WTC11 (cell line): ENCODE data around the gene SRSF3. TPM values are rescaled to one million over a fixed set of nuclear protein-coding genes. Genes with fewer than 3 reads are reported as not detected.
A peak's percentile ranks its signal among the peaks of the same experiment; 100 is the strongest.

Experiments
- ATAC-seq: fragments of 200-7000 bp; cut with Tn5 transposase; 2 replicates; pipeline ENCODE4 v1.10.0; 2021; ENCODE audit warnings: mild to moderate bottlenecking, moderate library complexity
- CTCF ChIA-PET: fragments of 300-600 bp; sonication (Branson Sonifier 250); formaldehyde crosslinking; loops from one replicate; lab custom pipeline; 2021; ENCODE audit warnings: antibody characterized with exemption; lab: Charles Lee
- POLR2A ChIA-PET: fragments of 350-600 bp; sonication (Branson Sonifier 250); formaldehyde crosslinking; loops from one replicate; lab custom pipeline; 2021; ENCODE audit warnings: antibody characterized with exemption; lab: Charles Lee
- DNase-seq: peaks from one replicate; pipeline ENCODE4 v3.0.0; 2021; ENCODE audit warnings: low spot score
- H3K27ac Mint-ChIP-seq: 2 replicates; pipeline ENCODE4 v1.8.0; 2021; ENCODE audit warnings: mixed read lengths
- H3K27me3 Mint-ChIP-seq: 2 replicates; pipeline ENCODE4 v1.8.0; 2021; ENCODE audit warnings: low read depth, mild to moderate bottlenecking, moderate library complexity, mixed read lengths
- H3K36me3 Mint-ChIP-seq: 2 replicates; pipeline ENCODE4 v1.8.0; 2021; ENCODE audit warnings: mixed read lengths
- H3K4me1 Mint-ChIP-seq: 2 replicates; pipeline ENCODE4 v1.8.0; 2022; ENCODE audit warnings: mixed read lengths
- H3K4me3 Mint-ChIP-seq: 2 replicates; pipeline ENCODE4 v1.8.0; 2021; ENCODE audit warnings: mild to moderate bottlenecking, moderate library complexity, mixed read lengths
- H3K9me3 Mint-ChIP-seq: 2 replicates; pipeline ENCODE4 v1.8.0; 2021; ENCODE audit warnings: mixed read lengths
- ATF1 ChIP-seq: sonication (generic); formaldehyde crosslinking; IDR thresholded peaks from 2 replicates; pipeline ENCODE4 v1.8.1; 2023; ENCODE audit warnings: mild to moderate bottlenecking, moderate library complexity, missing genetic modification reagents
- ESRRA ChIP-seq: sonication (generic); formaldehyde crosslinking; IDR thresholded peaks from 2 replicates; pipeline ENCODE4 v1.8.1; 2022; ENCODE audit warnings: mild to moderate bottlenecking, missing genetic modification reagents, borderline replicate concordance
- FOXJ3 ChIP-seq: sonication (generic); formaldehyde crosslinking; IDR thresholded peaks from 2 replicates; pipeline ENCODE4 v1.9.0; 2021; ENCODE audit warnings: missing genetic modification reagents, mild to moderate bottlenecking, borderline replicate concordance
- IRF2 ChIP-seq: sonication (generic); formaldehyde crosslinking; IDR thresholded peaks from 2 replicates; pipeline ENCODE4 v1.8.0; 2022; ENCODE audit warnings: low read depth, missing genetic modification reagents, borderline replicate concordance
- NFE2L1 ChIP-seq: sonication (generic); formaldehyde crosslinking; IDR thresholded peaks from 2 replicates; pipeline ENCODE4 v1.8.1; 2023; ENCODE audit warnings: missing genetic modification reagents
- OVOL2 ChIP-seq: fragments of 250-450 bp; sonication (Bioruptor Pico); IDR thresholded peaks from 2 replicates; pipeline ENCODE4 v1.9.0; 2021; ENCODE audit warnings: mild to moderate bottlenecking, borderline replicate concordance
- SOX15 ChIP-seq: fragments of 250-450 bp; sonication (Bioruptor Pico); IDR thresholded peaks from 2 replicates; pipeline ENCODE4 v1.9.0; 2021; ENCODE audit warnings: mild to moderate bottlenecking
- TCF7 ChIP-seq: sonication (generic); formaldehyde crosslinking; IDR thresholded peaks from 2 replicates; pipeline ENCODE4 v1.8.0; 2022; ENCODE audit warnings: mild to moderate bottlenecking, low read depth, missing genetic modification reagents, moderate library complexity
- TP53 ChIP-seq: sonication (generic); formaldehyde crosslinking; IDR thresholded peaks from 2 replicates; pipeline ENCODE4 v1.8.1; 2023; ENCODE audit warnings: mild to moderate bottlenecking, missing genetic modification reagents
- ZNF138 ChIP-seq: sonication (generic); formaldehyde crosslinking; conservative IDR thresholded peaks from 2 replicates; pipeline ENCODE4 v1.8.1; 2022; ENCODE audit warnings: mild to moderate bottlenecking, moderate library complexity, missing genetic modification reagents
- ZNF219 ChIP-seq: sonication (generic); formaldehyde crosslinking; IDR thresholded peaks from 2 replicates; pipeline ENCODE4 v1.8.0; 2023; ENCODE audit warnings: missing genetic modification reagents, mild to moderate bottlenecking, borderline replicate concordance
- ZNF317 ChIP-seq: sonication (generic); formaldehyde crosslinking; IDR thresholded peaks from 2 replicates; pipeline ENCODE4 v1.8.1; 2023; ENCODE audit warnings: low read depth, mild to moderate bottlenecking, moderate library complexity, missing genetic modification reagents, borderline replicate concordance
- ZNF396 ChIP-seq: fragments of 250-450 bp; sonication (Bioruptor Pico); IDR thresholded peaks from 2 replicates; pipeline ENCODE4 v1.8.0; 2021; ENCODE audit warnings: mild to moderate bottlenecking, moderate library complexity, borderline replicate concordance
- ZNF423 ChIP-seq: fragments of 250-450 bp; sonication (Bioruptor Pico); IDR thresholded peaks from 2 replicates; pipeline ENCODE4 v2.1.2; 2022; ENCODE audit warnings: mild to moderate bottlenecking, moderate library complexity
- total RNA-seq: library from RNA; stranded (reverse); gene quantifications from 3 replicates; pipeline ENCODE4 v1.2.3, GENCODE V29; 2021
- TF ChIP-seq, protein P1 (sequence below): fragments of 200-600 bp; IDR thresholded peaks from 2 replicates; pipeline ENCODE4 v1.8.0; 2022; ENCODE audit warnings: antibody characterized with exemption
- TF ChIP-seq, protein P2 (sequence below): sonication (generic); formaldehyde crosslinking; IDR thresholded peaks from 2 replicates; pipeline ENCODE4 v1.8.1; 2023; ENCODE audit warnings: mild to moderate bottlenecking, missing genetic modification reagents, borderline replicate concordance
- TF ChIP-seq, protein P3 (sequence below): sonication (generic); formaldehyde crosslinking; IDR thresholded peaks from 2 replicates; pipeline ENCODE4 v1.8.1; 2023; ENCODE audit warnings: mild to moderate bottlenecking, missing genetic modification reagents, moderate library complexity
- TF ChIP-seq, protein P4 (sequence below): sonication (generic); formaldehyde crosslinking; IDR thresholded peaks from 2 replicates; pipeline ENCODE4 v1.8.1; 2023; ENCODE audit warnings: mild to moderate bottlenecking, missing genetic modification reagents
- TF ChIP-seq, protein P5 (sequence below): sonication (generic); formaldehyde crosslinking; IDR thresholded peaks from 2 replicates; pipeline ENCODE4 v1.8.1; 2022; ENCODE audit warnings: missing genetic modification reagents, borderline replicate concordance
- TF ChIP-seq, protein P6 (sequence below): sonication (generic); formaldehyde crosslinking; IDR thresholded peaks from 2 replicates; pipeline ENCODE4 v1.8.1; 2023; ENCODE audit warnings: mild to moderate bottlenecking, moderate library complexity, missing genetic modification reagents

Gene SRSF3
- total RNA-seq, 1 experiment from 2014 or later: 554 TPM

DNA sequence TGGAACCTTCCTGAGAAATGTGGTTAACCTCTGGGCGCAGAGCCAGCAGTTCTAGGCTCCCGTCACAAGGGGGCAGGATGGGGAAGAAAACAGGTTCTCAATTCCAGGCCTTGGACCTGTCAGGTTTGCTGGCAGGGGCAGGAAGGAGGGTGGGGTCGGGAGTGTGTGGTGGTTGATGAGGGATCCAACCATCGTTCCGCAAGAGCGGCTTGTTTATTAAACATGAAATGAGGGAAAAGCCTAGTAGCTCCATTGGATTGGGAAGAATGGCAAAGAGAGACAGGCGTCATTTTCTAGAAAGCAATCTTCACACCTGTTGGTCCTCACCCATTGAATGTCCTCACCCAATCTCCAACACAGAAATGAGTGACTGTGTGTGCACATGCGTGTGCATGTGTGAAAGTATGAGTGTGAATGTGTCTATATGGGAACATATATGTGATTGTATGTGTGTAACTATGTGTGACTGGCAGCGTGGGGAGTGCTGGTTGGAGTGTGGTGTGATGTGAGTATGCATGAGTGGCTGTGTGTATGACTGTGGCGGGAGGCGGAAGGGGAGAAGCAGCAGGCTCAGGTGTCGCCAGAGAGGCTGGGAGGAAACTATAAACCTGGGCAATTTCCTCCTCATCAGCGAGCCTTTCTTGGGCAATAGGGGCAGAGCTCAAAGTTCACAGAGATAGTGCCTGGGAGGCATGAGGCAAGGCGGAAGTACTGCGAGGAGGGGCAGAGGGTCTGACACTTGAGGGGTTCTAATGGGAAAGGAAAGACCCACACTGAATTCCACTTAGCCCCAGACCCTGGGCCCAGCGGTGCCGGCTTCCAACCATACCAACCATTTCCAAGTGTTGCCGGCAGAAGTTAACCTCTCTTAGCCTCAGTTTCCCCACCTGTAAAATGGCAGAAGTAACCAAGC, 29.6 kb downstream of the SRSF3 start:
- Mint-ChIP-seq H3K9me3 (no peaks in the 10 kb centered on the region), H3K4me3 (no peak overlapping the region), H3K36me3 (no peaks in the 10 kb centered on the region), H3K27me3 (no peaks in the 10 kb centered on the region), H3K27ac (no peak overlapping the region), H3K4me1 (peaks cover 10% of the 10 kb centered on the region)
- CTCF ChIA-PET: interaction anchor here (1.0 to 2.3 kb wide), 6 partner anchors 55 to 159 kb away, joined by 3 to 11 read pairs (median 4); partner anchors contain the start of gene CDKN1A
- no peak for TF ChIP-seq ZNF138 (CRISPR knock-in tag)
- no peak for TF ChIP-seq IRF2 (CRISPR knock-in tag)
- TF ChIP-seq, protein P1, sequence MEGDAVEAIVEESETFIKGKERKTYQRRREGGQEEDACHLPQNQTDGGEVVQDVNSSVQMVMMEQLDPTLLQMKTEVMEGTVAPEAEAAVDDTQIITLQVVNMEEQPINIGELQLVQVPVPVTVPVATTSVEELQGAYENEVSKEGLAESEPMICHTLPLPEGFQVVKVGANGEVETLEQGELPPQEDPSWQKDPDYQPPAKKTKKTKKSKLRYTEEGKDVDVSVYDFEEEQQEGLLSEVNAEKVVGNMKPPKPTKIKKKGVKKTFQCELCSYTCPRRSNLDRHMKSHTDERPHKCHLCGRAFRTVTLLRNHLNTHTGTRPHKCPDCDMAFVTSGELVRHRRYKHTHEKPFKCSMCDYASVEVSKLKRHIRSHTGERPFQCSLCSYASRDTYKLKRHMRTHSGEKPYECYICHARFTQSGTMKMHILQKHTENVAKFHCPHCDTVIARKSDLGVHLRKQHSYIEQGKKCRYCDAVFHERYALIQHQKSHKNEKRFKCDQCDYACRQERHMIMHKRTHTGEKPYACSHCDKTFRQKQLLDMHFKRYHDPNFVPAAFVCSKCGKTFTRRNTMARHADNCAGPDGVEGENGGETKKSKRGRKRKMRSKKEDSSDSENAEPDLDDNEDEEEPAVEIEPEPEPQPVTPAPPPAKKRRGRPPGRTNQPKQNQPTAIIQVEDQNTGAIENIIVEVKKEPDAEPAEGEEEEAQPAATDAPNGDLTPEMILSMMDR: peak; percentile 75
- no peak for TF ChIP-seq ESRRA
- DNase-seq (peak; percentile 89), ATAC-seq (peak; percentile 94)
- POLR2A ChIA-PET: no interaction called here

DNA sequence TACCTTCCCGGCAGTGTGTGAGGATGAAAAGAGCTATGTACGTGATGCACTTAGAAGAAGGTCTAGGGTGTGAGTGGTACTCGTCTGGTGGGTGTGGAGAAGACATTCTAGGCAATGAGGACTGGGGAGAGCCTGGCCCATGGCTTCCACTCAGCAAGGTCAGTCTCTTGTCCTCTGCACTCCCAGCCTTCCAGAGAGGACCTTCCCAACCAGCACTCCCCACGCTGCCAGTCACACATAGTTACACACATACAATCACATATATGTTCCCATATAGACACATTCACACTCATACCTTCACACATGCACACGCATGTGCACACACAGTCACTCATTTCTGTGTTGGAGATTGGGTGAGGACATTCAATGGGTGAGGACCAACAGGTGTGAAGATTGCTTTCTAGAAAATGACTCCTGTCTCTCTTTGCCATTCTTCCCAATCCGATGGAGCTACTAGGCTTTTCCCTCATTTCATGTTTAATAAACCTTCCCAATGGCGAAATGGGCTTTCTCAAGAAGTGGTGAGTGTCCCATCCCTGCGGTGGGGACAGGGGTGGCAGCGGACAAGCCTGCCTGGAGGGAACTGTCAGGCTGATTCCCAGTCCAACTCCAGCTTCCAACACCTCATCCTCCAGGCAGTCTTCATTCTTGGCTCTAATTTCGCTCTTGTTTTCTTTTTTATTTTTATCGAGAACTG, 30.4 kb downstream of the SRSF3 start:
- POLR2A ChIA-PET: no interaction called here
- ATAC-seq (no peak), DNase-seq (peak; percentile 2)
- Mint-ChIP-seq H3K36me3 (no peaks in the 10 kb centered on the region), H3K4me1 (peaks cover 6% of the 10 kb centered on the region), H3K27ac (no peak overlapping the region), H3K27me3 (no peaks in the 10 kb centered on the region), H3K4me3 (no peak overlapping the region), H3K9me3 (no peaks in the 10 kb centered on the region)
- CTCF ChIA-PET: interaction anchor here (1.3 to 2.3 kb wide), 7 partner anchors 54 to 158 kb away, joined by 3 to 11 read pairs (median 5); partner anchors contain the start of gene CDKN1A
- TF ChIP-seq NFE2L1 (CRISPR knock-in tag) (no peak), OVOL2 (CRISPR knock-in tag) (no peak), TP53 (CRISPR knock-in tag) (no peak), TCF7 (CRISPR knock-in tag) (no peak), ZNF423 (no peak), FOXJ3 (no peak), ATF1 (CRISPR knock-in tag) (no peak), ZNF317 (CRISPR knock-in tag) (no peak), ZNF396 (no peak), ZNF219 (CRISPR knock-in tag) (no peak), SOX15 (CRISPR knock-in tag) (no peak)
- TF ChIP-seq, protein P2, sequence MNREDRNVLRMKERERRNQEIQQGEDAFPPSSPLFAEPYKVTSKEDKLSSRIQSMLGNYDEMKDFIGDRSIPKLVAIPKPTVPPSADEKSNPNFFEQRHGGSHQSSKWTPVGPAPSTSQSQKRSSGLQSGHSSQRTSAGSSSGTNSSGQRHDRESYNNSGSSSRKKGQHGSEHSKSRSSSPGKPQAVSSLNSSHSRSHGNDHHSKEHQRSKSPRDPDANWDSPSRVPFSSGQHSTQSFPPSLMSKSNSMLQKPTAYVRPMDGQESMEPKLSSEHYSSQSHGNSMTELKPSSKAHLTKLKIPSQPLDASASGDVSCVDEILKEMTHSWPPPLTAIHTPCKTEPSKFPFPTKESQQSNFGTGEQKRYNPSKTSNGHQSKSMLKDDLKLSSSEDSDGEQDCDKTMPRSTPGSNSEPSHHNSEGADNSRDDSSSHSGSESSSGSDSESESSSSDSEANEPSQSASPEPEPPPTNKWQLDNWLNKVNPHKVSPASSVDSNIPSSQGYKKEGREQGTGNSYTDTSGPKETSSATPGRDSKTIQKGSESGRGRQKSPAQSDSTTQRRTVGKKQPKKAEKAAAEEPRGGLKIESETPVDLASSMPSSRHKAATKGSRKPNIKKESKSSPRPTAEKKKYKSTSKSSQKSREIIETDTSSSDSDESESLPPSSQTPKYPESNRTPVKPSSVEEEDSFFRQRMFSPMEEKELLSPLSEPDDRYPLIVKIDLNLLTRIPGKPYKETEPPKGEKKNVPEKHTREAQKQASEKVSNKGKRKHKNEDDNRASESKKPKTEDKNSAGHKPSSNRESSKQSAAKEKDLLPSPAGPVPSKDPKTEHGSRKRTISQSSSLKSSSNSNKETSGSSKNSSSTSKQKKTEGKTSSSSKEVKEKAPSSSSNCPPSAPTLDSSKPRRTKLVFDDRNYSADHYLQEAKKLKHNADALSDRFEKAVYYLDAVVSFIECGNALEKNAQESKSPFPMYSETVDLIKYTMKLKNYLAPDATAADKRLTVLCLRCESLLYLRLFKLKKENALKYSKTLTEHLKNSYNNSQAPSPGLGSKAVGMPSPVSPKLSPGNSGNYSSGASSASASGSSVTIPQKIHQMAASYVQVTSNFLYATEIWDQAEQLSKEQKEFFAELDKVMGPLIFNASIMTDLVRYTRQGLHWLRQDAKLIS (CRISPR knock-in tag): no peak
- TF ChIP-seq, protein P3, sequence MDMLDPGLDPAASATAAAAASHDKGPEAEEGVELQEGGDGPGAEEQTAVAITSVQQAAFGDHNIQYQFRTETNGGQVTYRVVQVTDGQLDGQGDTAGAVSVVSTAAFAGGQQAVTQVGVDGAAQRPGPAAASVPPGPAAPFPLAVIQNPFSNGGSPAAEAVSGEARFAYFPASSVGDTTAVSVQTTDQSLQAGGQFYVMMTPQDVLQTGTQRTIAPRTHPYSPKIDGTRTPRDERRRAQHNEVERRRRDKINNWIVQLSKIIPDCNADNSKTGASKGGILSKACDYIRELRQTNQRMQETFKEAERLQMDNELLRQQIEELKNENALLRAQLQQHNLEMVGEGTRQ (CRISPR knock-in tag): no peak
- TF ChIP-seq, protein P4, sequence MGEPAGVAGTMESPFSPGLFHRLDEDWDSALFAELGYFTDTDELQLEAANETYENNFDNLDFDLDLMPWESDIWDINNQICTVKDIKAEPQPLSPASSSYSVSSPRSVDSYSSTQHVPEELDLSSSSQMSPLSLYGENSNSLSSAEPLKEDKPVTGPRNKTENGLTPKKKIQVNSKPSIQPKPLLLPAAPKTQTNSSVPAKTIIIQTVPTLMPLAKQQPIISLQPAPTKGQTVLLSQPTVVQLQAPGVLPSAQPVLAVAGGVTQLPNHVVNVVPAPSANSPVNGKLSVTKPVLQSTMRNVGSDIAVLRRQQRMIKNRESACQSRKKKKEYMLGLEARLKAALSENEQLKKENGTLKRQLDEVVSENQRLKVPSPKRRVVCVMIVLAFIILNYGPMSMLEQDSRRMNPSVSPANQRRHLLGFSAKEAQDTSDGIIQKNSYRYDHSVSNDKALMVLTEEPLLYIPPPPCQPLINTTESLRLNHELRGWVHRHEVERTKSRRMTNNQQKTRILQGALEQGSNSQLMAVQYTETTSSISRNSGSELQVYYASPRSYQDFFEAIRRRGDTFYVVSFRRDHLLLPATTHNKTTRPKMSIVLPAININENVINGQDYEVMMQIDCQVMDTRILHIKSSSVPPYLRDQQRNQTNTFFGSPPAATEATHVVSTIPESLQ (CRISPR knock-in tag): no peak
- TF ChIP-seq, protein P5, sequence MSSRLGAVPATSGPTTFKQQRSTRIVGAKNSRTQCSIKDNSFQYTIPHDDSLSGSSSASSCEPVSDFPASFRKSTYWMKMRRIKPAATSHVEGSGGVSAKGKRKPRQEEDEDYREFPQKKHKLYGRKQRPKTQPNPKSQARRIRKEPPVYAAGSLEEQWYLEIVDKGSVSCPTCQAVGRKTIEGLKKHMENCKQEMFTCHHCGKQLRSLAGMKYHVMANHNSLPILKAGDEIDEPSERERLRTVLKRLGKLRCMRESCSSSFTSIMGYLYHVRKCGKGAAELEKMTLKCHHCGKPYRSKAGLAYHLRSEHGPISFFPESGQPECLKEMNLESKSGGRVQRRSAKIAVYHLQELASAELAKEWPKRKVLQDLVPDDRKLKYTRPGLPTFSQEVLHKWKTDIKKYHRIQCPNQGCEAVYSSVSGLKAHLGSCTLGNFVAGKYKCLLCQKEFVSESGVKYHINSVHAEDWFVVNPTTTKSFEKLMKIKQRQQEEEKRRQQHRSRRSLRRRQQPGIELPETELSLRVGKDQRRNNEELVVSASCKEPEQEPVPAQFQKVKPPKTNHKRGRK: no peak
- TF ChIP-seq, protein P6, sequence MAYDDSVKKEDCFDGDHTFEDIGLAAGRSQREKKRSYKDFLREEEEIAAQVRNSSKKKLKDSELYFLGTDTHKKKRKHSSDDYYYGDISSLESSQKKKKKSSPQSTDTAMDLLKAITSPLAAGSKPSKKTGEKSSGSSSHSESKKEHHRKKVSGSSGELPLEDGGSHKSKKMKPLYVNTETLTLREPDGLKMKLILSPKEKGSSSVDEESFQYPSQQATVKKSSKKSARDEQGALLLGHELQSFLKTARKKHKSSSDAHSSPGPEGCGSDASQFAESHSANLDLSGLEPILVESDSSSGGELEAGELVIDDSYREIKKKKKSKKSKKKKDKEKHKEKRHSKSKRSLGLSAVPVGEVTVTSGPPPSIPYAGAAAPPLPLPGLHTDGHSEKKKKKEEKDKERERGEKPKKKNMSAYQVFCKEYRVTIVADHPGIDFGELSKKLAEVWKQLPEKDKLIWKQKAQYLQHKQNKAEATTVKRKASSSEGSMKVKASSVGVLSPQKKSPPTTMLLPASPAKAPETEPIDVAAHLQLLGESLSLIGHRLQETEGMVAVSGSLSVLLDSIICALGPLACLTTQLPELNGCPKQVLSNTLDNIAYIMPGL (CRISPR knock-in tag): no peak
